ENCODE measurements around the gene PIM1. TPM values are rescaled to one million over a fixed set of nuclear protein-coding genes. Genes with fewer than 3 reads are reported as not detected.
"Not testable (repeated sequence)": the region's sequence is repeated elsewhere in the genome, so short reads cannot be mapped to it uniquely, and the experiment has no call there.

The PIM1 gene
- total and polyA plus RNA-seq, 4 donors = 12.4 to 24.9 (median 17.5) TPM

- Histone ChIP-seq H3K36me3 (ENCODE audit: control insufficient read depth, insufficient read depth, low read length) (peaks cover 38% of the 10 kb centered on the region), H3K27me3 (ENCODE audit: control insufficient read depth, insufficient read depth, low read length) (no peaks in the 10 kb centered on the region), H3K4me1 (ENCODE audit: control insufficient read depth, insufficient read depth, low read length) (peaks cover 15% of the 10 kb centered on the region), H3K27ac (ENCODE audit: low read depth, low read length) (no peak overlapping the region), H3K4me3 (ENCODE audit: low read depth, low read length) (no peak overlapping the region), H3K9me3 (ENCODE audit: control insufficient read depth, insufficient read depth, low read length) (no peaks in the 10 kb centered on the region)
- no peak for DNase-seq (ENCODE audit: low read depth in 4 of 6, low spot score in 6 of 6)
- WGBS (ENCODE audit: insufficient coverage) = 90% methylated on average over 12 of the region's 18 CpGs
Measured at GRCh38 chr6:37175332-37176267, 5.6 kb downstream of the PIM1 start.

GRCh38 chr6:37176268-37177076 lies 6.5 kb downstream of the PIM1 start:
- H3K27ac ChIP-seq (ENCODE audit: low read depth, low read length) = no peak overlapping the region
- WGBS (ENCODE audit: insufficient coverage) = 93% methylated on average over 8 of the region's 15 CpGs

GRCh38 chr6:37177077-37177934 lies 7.4 kb downstream of the PIM1 start:
- Histone ChIP-seq H3K4me1 (ENCODE audit: control insufficient read depth, insufficient read depth, low read length) (peaks cover 4% of the 10 kb centered on the region), H3K36me3 (ENCODE audit: control insufficient read depth, insufficient read depth, low read length) (peaks cover 32% of the 10 kb centered on the region), H3K27ac (ENCODE audit: low read depth, low read length) (no peak overlapping the region), H3K27me3 (ENCODE audit: control insufficient read depth, insufficient read depth, low read length) (no peaks in the 10 kb centered on the region), H3K4me3 (ENCODE audit: low read depth, low read length) (no peak overlapping the region), H3K9me3 (ENCODE audit: control insufficient read depth, insufficient read depth, low read length) (no peaks in the 10 kb centered on the region)
- 64% methylated on average over 2 of the region's 10 CpGs for WGBS (ENCODE audit: insufficient coverage)
- no peak for DNase-seq (ENCODE audit: low read depth in 4 of 6, low spot score in 6 of 6)

More at GRCh38 chr6:37176268-37177076, 6.5 kb downstream of the PIM1 start:
- no peak overlapping the region for H3K4me3 ChIP-seq (ENCODE audit: low read depth, low read length)
- H3K4me1 ChIP-seq (ENCODE audit: control insufficient read depth, insufficient read depth, low read length) = peaks cover 7% of the 10 kb centered on the region
- H3K27me3 ChIP-seq (ENCODE audit: control insufficient read depth, insufficient read depth, low read length) = no peaks in the 10 kb centered on the region
- no peak for DNase-seq (ENCODE audit: low read depth in 4 of 6, low spot score in 6 of 6)
- H3K9me3 ChIP-seq (ENCODE audit: control insufficient read depth, insufficient read depth, low read length) = no peaks in the 10 kb centered on the region
- H3K36me3 ChIP-seq (ENCODE audit: control insufficient read depth, insufficient read depth, low read length) = peaks cover 32% of the 10 kb centered on the region

GRCh38 chr6:37177935-37178517 lies 8.1 kb downstream of the PIM1 start:
- no peak overlapping the region for H3K4me3 ChIP-seq (ENCODE audit: low read depth, low read length)
- no peaks in the 10 kb centered on the region for H3K27me3 ChIP-seq (ENCODE audit: control insufficient read depth, insufficient read depth, low read length)
- no CpG with 5 or more reads among the region's 8 CpGs for WGBS (ENCODE audit: insufficient coverage)
- no peaks in the 10 kb centered on the region for H3K4me1 ChIP-seq (ENCODE audit: control insufficient read depth, insufficient read depth, low read length)
- peaks cover 26% of the 10 kb centered on the region for H3K36me3 ChIP-seq (ENCODE audit: control insufficient read depth, insufficient read depth, low read length)
- DNase-seq (ENCODE audit: low read depth in 4 of 6, low spot score in 6 of 6) = no peak
- no peak overlapping the region for H3K27ac ChIP-seq (ENCODE audit: low read depth, low read length)
- H3K9me3 ChIP-seq (ENCODE audit: control insufficient read depth, insufficient read depth, low read length) = no peaks in the 10 kb centered on the region

GRCh38 chr6:37180075-37180474 lies 10.1 kb downstream of the PIM1 start:
- Histone ChIP-seq H3K36me3 (ENCODE audit: control insufficient read depth, insufficient read depth, low read length) (peaks cover 7% of the 10 kb centered on the region), H3K9me3 (ENCODE audit: control insufficient read depth, insufficient read depth, low read length) (no peaks in the 10 kb centered on the region), H3K4me1 (ENCODE audit: control insufficient read depth, insufficient read depth, low read length) (no peaks in the 10 kb centered on the region), H3K27me3 (ENCODE audit: control insufficient read depth, insufficient read depth, low read length) (no peaks in the 10 kb centered on the region), H3K27ac (ENCODE audit: low read depth, low read length) (no peak overlapping the region), H3K4me3 (ENCODE audit: low read depth, low read length) (no peak overlapping the region)
- 85% methylated on average over 1 of the region's 2 CpGs for WGBS (ENCODE audit: insufficient coverage)
- no peak for DNase-seq (ENCODE audit: low read depth in 4 of 6, low spot score in 6 of 6)

- not testable (repeated sequence) for H3K4me3 ChIP-seq (ENCODE audit: low read depth, low read length); DNase-seq (ENCODE audit: low read depth in 4 of 6, low spot score in 6 of 6); H3K27ac ChIP-seq (ENCODE audit: low read depth, low read length); H3K27me3 ChIP-seq (ENCODE audit: control insufficient read depth, insufficient read depth, low read length); H3K36me3 ChIP-seq (ENCODE audit: control insufficient read depth, insufficient read depth, low read length); H3K4me1 ChIP-seq (ENCODE audit: control insufficient read depth, insufficient read depth, low read length); H3K9me3 ChIP-seq (ENCODE audit: control insufficient read depth, insufficient read depth, low read length)
- WGBS (ENCODE audit: insufficient coverage) = 90% methylated on average over 2 of the region's 4 CpGs
Measured at GRCh38 chr6:37180610-37181009, 10.7 kb downstream of the PIM1 start.

GRCh38 chr6:37182736-37183590 lies 13.0 kb downstream of the PIM1 start:
- 88% methylated on average over 5 of the region's 8 CpGs for WGBS (ENCODE audit: insufficient coverage)
- no peaks in the 10 kb centered on the region for H3K4me1 ChIP-seq (ENCODE audit: control insufficient read depth, insufficient read depth, low read length)
- H3K9me3 ChIP-seq (ENCODE audit: control insufficient read depth, insufficient read depth, low read length) = no peaks in the 10 kb centered on the region
- H3K27ac ChIP-seq (ENCODE audit: low read depth, low read length) = no peak overlapping the region
- H3K36me3 ChIP-seq (ENCODE audit: control insufficient read depth, insufficient read depth, low read length) = no peaks in the 10 kb centered on the region
- DNase-seq (ENCODE audit: low read depth in 4 of 6, low spot score in 6 of 6) = no peak
- H3K27me3 ChIP-seq (ENCODE audit: control insufficient read depth, insufficient read depth, low read length) = no peaks in the 10 kb centered on the region
- no peak overlapping the region for H3K4me3 ChIP-seq (ENCODE audit: low read depth, low read length)

GRCh38 chr6:37185949-37186720 lies 16.2 kb downstream of the PIM1 start:
- not testable (repeated sequence) for H3K27me3 ChIP-seq (ENCODE audit: control insufficient read depth, insufficient read depth, low read length); H3K4me1 ChIP-seq (ENCODE audit: control insufficient read depth, insufficient read depth, low read length); H3K9me3 ChIP-seq (ENCODE audit: control insufficient read depth, insufficient read depth, low read length); H3K4me3 ChIP-seq (ENCODE audit: low read depth, low read length); DNase-seq (ENCODE audit: low read depth in 4 of 6, low spot score in 6 of 6); H3K27ac ChIP-seq (ENCODE audit: low read depth, low read length); H3K36me3 ChIP-seq (ENCODE audit: control insufficient read depth, insufficient read depth, low read length)
- WGBS (ENCODE audit: insufficient coverage) = 94% methylated on average over 3 of the region's 6 CpGs
